ENCODE results near the gene CCDC69. TPM values are rescaled to one million over a fixed set of nuclear protein-coding genes. Genes with fewer than 3 reads are reported as not detected.

The CCDC69 gene
- total RNA-seq, 1 donor from 2014 or later, result 0.78 TPM

- peaks cover 23% of the 10 kb centered on the region for H3K27me3 Mint-ChIP-seq (ENCODE audit: unreplicated experiment)
Measured at GRCh38 chr5:151192626-151193025, 31.3 kb downstream of the CCDC69 start.

GRCh38 chr5:151191661-151192060 lies 32.2 kb downstream of the CCDC69 start:
- TF ChIP-seq CTCF (IDR thresholded peaks at IDR 0.05), result no peak
- DNase-seq (ENCODE audit: extremely low spot score, unreplicated experiment), result no peak
- peaks cover 16% of the 10 kb centered on the region for H3K9me3 Mint-ChIP-seq (ENCODE audit: unreplicated experiment)
- no peak overlapping the region for H3K27ac Mint-ChIP-seq (ENCODE audit: unreplicated experiment)
- no peaks in the 10 kb centered on the region for H3K36me3 Mint-ChIP-seq (ENCODE audit: unreplicated experiment)
- no peaks in the 10 kb centered on the region for H3K4me1 Mint-ChIP-seq (ENCODE audit: unreplicated experiment)
- H3K4me3 Mint-ChIP-seq (ENCODE audit: unreplicated experiment), result no peak overlapping the region
- H3K27me3 Mint-ChIP-seq (ENCODE audit: unreplicated experiment), result peaks cover 25% of the 10 kb centered on the region

More at GRCh38 chr5:151192626-151193025, 31.3 kb downstream of the CCDC69 start:
- Mint-ChIP-seq H3K36me3 (ENCODE audit: unreplicated experiment) (no peaks in the 10 kb centered on the region), H3K4me1 (ENCODE audit: unreplicated experiment) (no peaks in the 10 kb centered on the region), H3K4me3 (ENCODE audit: unreplicated experiment) (no peak overlapping the region), H3K9me3 (ENCODE audit: unreplicated experiment) (peaks cover 16% of the 10 kb centered on the region), H3K27ac (ENCODE audit: unreplicated experiment) (no peak overlapping the region)
- TF ChIP-seq CTCF (IDR thresholded peaks at IDR 0.05), result no peak
- DNase-seq (ENCODE audit: extremely low spot score, unreplicated experiment), result no peak

GRCh38 chr5:151189151-151189550 lies 34.7 kb downstream of the CCDC69 start:
- no peaks in the 10 kb centered on the region for H3K36me3 Mint-ChIP-seq (ENCODE audit: unreplicated experiment)
- DNase-seq (ENCODE audit: extremely low spot score, unreplicated experiment), result no peak
- no peak overlapping the region for H3K4me3 Mint-ChIP-seq (ENCODE audit: unreplicated experiment)
- no peak for TF ChIP-seq CTCF (IDR thresholded peaks at IDR 0.05)
- H3K27ac Mint-ChIP-seq (ENCODE audit: unreplicated experiment), result no peak overlapping the region
- peaks cover 24% of the 10 kb centered on the region for H3K27me3 Mint-ChIP-seq (ENCODE audit: unreplicated experiment)
- peaks cover 16% of the 10 kb centered on the region for H3K9me3 Mint-ChIP-seq (ENCODE audit: unreplicated experiment)
- no peaks in the 10 kb centered on the region for H3K4me1 Mint-ChIP-seq (ENCODE audit: unreplicated experiment)

GRCh38 chr5:151186538-151186937 lies 37.4 kb downstream of the CCDC69 start:
- Mint-ChIP-seq H3K9me3 (ENCODE audit: unreplicated experiment) (peaks cover 16% of the 10 kb centered on the region), H3K36me3 (ENCODE audit: unreplicated experiment) (no peaks in the 10 kb centered on the region), H3K4me1 (ENCODE audit: unreplicated experiment) (no peaks in the 10 kb centered on the region), H3K27ac (ENCODE audit: unreplicated experiment) (no peak overlapping the region), H3K4me3 (ENCODE audit: unreplicated experiment) (no peak overlapping the region), H3K27me3 (ENCODE audit: unreplicated experiment) (peaks cover 18% of the 10 kb centered on the region)
- no peak for TF ChIP-seq CTCF (IDR thresholded peaks at IDR 0.05)
- no peak for DNase-seq (ENCODE audit: extremely low spot score, unreplicated experiment)

GRCh38 chr5:151186052-151186451 lies 37.8 kb downstream of the CCDC69 start:
- DNase-seq (ENCODE audit: extremely low spot score, unreplicated experiment), result no peak
- Mint-ChIP-seq H3K4me3 (ENCODE audit: unreplicated experiment) (no peak overlapping the region), H3K27me3 (ENCODE audit: unreplicated experiment) (peaks cover 14% of the 10 kb centered on the region), H3K9me3 (ENCODE audit: unreplicated experiment) (peaks cover 11% of the 10 kb centered on the region), H3K27ac (ENCODE audit: unreplicated experiment) (no peak overlapping the region), H3K4me1 (ENCODE audit: unreplicated experiment) (no peaks in the 10 kb centered on the region), H3K36me3 (ENCODE audit: unreplicated experiment) (no peaks in the 10 kb centered on the region)
- TF ChIP-seq CTCF (IDR thresholded peaks at IDR 0.05), result no peak
